ENCODE data around the gene PTX3. TPM values are rescaled to one million over a fixed set of nuclear protein-coding genes. Genes with fewer than 3 reads are reported as not detected.

PTX3 gene
- total RNA-seq, 1 donor from 2014 or later: 0.52 TPM

DNA sequence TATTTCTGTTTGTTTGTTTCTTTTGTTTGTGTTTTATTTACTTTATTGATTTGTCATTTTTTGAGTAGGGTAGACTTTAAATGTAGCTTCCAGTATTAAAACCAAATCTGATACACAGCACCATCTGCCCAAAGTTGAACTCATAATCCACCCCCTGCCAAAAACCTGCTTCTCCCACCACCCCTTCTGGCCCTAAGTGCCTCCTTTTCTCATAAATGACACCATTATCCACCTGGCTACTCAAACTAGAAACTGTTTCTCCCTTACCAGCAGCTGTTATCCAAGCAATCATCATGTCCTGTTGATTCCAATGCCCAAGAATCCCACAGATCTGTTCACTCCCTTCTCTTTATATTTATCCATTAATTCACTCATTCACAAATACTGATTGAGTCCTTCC is 21.8 kb upstream of the PTX3 start:
- no peaks in the 10 kb centered on the region for H3K4me1 ChIP-seq
- TF ChIP-seq, protein P1, sequence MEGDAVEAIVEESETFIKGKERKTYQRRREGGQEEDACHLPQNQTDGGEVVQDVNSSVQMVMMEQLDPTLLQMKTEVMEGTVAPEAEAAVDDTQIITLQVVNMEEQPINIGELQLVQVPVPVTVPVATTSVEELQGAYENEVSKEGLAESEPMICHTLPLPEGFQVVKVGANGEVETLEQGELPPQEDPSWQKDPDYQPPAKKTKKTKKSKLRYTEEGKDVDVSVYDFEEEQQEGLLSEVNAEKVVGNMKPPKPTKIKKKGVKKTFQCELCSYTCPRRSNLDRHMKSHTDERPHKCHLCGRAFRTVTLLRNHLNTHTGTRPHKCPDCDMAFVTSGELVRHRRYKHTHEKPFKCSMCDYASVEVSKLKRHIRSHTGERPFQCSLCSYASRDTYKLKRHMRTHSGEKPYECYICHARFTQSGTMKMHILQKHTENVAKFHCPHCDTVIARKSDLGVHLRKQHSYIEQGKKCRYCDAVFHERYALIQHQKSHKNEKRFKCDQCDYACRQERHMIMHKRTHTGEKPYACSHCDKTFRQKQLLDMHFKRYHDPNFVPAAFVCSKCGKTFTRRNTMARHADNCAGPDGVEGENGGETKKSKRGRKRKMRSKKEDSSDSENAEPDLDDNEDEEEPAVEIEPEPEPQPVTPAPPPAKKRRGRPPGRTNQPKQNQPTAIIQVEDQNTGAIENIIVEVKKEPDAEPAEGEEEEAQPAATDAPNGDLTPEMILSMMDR (IDR thresholded peaks at IDR 0.05; ENCODE audit: borderline replicate concordance): no peak
- H3K27ac ChIP-seq (replicated peaks): no peak overlapping the region
- intact Hi-C loops (cut with micrococcal nuclease): no loop called here
- H3K27me3 ChIP-seq (ENCODE audit: low read depth): no peaks in the 10 kb centered on the region
- H3K4me3 ChIP-seq: no peak overlapping the region
- DNase-seq: no peak
- H3K36me3 ChIP-seq: no peaks in the 10 kb centered on the region
- no peaks in the 10 kb centered on the region for H3K9me3 ChIP-seq (replicated peaks)

DNA sequence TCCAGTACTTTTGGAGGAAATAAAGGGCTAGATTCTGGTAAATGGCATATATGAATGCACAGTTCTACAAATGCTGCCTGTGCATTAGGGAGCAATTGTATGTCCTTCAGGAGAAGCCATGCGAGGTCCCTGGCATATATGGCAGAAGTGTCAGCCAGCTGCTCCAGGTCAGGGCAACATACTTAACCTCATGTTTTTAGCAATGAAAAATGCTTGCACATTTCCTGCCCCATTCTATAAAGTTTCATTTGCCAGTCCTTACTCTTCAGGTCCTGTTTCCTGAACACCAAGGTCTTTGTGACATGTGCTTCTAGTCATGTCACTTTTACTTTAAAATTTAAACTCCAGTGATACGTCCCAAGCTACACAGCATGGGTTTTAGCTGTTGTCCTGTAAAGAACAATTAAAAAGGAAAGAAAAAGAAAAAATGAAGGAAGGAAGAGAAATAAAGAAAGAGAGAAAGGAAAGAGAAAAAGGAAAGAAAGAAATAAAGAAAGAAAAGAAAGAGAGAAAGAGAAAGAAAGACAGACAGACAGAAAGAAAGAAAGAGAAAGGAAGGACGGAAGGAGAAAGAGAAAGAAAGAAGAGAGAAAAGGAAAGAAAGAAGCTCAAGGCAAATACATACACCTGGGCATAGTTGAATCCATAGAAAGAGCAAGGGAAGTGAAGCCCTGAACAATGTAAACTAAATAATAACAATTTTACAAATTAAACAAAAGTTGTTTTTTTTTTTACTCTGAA is 20.1 kb upstream of the PTX3 start:
- no peak for DNase-seq
- TF ChIP-seq, protein P1 (IDR thresholded peaks at IDR 0.05; ENCODE audit: borderline replicate concordance): no peak
- Histone ChIP-seq H3K27me3 (ENCODE audit: low read depth) (no peaks in the 10 kb centered on the region), H3K9me3 (replicated peaks) (no peaks in the 10 kb centered on the region), H3K27ac (replicated peaks) (no peak overlapping the region), H3K36me3 (no peaks in the 10 kb centered on the region), H3K4me3 (no peak overlapping the region), H3K4me1 (no peaks in the 10 kb centered on the region)
- intact Hi-C loops (cut with micrococcal nuclease): no loop called here

DNA sequence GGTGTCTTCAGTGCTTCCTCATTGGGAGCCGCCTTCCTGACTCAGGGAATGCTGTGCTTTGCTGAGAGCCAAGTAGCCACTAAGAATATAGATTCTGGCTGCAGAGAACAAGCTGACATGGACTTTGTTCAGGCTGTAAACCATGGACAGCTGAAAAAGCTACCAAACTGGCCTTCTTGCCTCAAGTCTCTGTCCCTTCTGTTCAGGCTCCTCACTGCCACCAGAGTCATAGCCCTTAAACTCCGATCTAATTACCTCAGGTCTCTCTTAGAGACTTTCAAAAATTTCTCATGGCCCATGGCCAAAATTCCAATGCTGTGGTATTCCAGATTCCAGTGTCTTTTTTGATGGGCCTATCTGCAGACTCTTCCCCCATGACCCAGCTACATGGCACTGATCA is 19.4 kb upstream of the PTX3 start:
- intact Hi-C loops (cut with micrococcal nuclease): no loop called here
- Histone ChIP-seq H3K4me1 (no peaks in the 10 kb centered on the region), H3K4me3 (no peak overlapping the region), H3K27me3 (ENCODE audit: low read depth) (no peaks in the 10 kb centered on the region), H3K9me3 (replicated peaks) (no peaks in the 10 kb centered on the region), H3K36me3 (no peaks in the 10 kb centered on the region), H3K27ac (replicated peaks) (no peak overlapping the region)
- TF ChIP-seq, protein P1 (IDR thresholded peaks at IDR 0.05; ENCODE audit: borderline replicate concordance): no peak
- DNase-seq: no peak

DNA sequence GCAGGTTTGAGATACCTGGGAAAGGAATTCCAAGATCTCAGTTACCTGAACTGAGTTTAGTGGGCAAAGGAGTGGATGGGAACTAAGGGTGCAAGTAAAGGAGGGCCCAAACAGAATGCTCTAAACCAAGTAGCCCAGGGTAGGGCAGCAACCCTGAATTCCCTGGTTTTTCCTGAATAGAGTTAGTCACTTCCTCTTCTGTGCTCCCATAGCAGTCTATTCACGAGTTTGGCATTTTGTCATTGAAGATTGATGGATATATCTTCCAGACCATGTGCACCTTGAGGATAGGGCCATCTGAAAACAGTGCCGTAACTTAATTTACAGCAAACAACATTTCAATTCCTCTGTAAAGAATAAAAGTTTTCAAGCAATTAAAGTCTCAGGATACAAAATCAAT is 18.5 kb upstream of the PTX3 start:
- no peaks in the 10 kb centered on the region for H3K36me3 ChIP-seq
- no peaks in the 10 kb centered on the region for H3K9me3 ChIP-seq (replicated peaks)
- H3K4me3 ChIP-seq: no peak overlapping the region
- no peaks in the 10 kb centered on the region for H3K27me3 ChIP-seq (ENCODE audit: low read depth)
- intact Hi-C loops (cut with micrococcal nuclease): no loop called here
- no peak overlapping the region for H3K27ac ChIP-seq (replicated peaks)
- TF ChIP-seq, protein P1 (IDR thresholded peaks at IDR 0.05; ENCODE audit: borderline replicate concordance): no peak
- no peaks in the 10 kb centered on the region for H3K4me1 ChIP-seq
- no peak for DNase-seq

DNA sequence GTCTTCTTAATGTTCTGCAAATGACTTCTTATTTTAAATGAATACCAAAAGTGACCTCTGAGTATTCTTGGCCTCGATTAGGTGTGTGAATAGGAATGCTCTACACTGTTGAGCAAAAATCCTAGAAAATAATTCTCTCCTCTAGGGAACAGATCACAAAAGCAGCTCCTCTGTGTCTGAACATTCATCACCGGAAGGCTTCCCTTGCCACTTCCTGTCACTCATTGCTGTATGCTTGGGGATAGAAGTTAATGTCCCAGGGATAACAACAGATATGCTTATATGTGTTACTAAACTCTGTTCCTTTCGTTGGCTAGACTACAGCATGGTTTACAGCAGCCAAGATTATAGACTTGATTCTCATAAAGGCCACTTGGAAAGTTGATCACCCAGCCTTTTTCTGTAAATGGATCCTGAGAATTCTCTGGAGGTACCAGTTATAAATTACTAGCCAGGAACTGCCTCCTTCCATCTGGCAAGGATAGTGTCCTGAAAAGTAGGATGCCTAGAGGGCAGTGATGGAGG is 16.0 kb upstream of the PTX3 start:
- Histone ChIP-seq H3K4me3 (no peak overlapping the region), H3K27me3 (ENCODE audit: low read depth) (no peaks in the 10 kb centered on the region)
- no peak for DNase-seq

More for the DNA sequence above, 16.0 kb upstream of the PTX3 start:
- TF ChIP-seq, protein P1 (IDR thresholded peaks at IDR 0.05; ENCODE audit: borderline replicate concordance): no peak
- Histone ChIP-seq H3K4me1 (no peaks in the 10 kb centered on the region), H3K9me3 (replicated peaks) (no peaks in the 10 kb centered on the region), H3K27ac (replicated peaks) (no peak overlapping the region), H3K36me3 (no peaks in the 10 kb centered on the region)
- intact Hi-C loops (cut with micrococcal nuclease): no loop called here
